ENCODE data around the gene EEFSEC.

DNA sequence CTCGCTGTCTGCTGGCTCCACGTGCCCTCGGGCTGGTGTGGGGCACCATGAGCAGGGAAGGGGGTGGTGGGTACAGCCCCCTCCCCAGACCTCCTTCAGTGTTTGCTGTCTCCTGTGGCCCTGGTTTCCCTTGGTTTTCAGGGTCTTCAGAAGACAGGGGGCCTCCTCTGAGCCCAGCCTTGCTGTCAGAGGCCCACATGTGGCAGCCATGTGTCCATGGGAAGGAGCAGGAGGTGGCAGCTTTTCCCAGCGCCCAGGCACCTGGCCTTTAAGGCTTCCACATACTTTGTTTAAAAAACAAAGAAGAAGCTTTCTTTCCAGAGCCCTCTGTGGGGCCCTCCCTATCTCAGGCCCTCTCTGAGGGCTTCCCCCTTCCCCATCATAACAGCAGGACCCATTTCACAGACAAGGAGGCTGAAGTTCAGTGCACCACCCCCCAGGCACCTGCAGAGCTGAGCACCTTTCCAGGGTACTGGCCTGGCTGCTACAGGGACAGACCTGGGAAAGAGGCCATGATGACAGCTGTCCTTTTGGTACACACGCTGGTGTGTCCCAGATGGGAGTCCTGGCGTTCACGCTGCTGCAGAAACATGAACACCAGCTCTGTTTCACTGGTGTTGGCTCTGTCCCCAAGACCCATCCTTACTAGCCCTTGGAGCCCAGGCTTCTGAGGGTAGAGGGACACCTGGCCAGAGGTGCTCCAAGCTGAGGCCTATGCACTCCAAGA, 239.7 kb downstream of the EEFSEC start:
- TF ChIP-seq POLR2AphosphoS5 (IDR thresholded peaks at IDR 0.05; ENCODE audit: low read depth, low read length), result no peak
- TF ChIP-seq, protein P1, sequence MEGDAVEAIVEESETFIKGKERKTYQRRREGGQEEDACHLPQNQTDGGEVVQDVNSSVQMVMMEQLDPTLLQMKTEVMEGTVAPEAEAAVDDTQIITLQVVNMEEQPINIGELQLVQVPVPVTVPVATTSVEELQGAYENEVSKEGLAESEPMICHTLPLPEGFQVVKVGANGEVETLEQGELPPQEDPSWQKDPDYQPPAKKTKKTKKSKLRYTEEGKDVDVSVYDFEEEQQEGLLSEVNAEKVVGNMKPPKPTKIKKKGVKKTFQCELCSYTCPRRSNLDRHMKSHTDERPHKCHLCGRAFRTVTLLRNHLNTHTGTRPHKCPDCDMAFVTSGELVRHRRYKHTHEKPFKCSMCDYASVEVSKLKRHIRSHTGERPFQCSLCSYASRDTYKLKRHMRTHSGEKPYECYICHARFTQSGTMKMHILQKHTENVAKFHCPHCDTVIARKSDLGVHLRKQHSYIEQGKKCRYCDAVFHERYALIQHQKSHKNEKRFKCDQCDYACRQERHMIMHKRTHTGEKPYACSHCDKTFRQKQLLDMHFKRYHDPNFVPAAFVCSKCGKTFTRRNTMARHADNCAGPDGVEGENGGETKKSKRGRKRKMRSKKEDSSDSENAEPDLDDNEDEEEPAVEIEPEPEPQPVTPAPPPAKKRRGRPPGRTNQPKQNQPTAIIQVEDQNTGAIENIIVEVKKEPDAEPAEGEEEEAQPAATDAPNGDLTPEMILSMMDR (IDR thresholded peaks at IDR 0.05), result no peak
- TF ChIP-seq, protein P2, sequence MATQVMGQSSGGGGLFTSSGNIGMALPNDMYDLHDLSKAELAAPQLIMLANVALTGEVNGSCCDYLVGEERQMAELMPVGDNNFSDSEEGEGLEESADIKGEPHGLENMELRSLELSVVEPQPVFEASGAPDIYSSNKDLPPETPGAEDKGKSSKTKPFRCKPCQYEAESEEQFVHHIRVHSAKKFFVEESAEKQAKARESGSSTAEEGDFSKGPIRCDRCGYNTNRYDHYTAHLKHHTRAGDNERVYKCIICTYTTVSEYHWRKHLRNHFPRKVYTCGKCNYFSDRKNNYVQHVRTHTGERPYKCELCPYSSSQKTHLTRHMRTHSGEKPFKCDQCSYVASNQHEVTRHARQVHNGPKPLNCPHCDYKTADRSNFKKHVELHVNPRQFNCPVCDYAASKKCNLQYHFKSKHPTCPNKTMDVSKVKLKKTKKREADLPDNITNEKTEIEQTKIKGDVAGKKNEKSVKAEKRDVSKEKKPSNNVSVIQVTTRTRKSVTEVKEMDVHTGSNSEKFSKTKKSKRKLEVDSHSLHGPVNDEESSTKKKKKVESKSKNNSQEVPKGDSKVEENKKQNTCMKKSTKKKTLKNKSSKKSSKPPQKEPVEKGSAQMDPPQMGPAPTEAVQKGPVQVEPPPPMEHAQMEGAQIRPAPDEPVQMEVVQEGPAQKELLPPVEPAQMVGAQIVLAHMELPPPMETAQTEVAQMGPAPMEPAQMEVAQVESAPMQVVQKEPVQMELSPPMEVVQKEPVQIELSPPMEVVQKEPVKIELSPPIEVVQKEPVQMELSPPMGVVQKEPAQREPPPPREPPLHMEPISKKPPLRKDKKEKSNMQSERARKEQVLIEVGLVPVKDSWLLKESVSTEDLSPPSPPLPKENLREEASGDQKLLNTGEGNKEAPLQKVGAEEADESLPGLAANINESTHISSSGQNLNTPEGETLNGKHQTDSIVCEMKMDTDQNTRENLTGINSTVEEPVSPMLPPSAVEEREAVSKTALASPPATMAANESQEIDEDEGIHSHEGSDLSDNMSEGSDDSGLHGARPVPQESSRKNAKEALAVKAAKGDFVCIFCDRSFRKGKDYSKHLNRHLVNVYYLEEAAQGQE (IDR thresholded peaks at IDR 0.05; ENCODE audit: insufficient read depth in 1 of 2, low read depth in 2 of 2, low read length in 1 of 2), result no peak
- no peak for TF ChIP-seq SIN3A (IDR thresholded peaks at IDR 0.05; ENCODE audit: borderline replicate concordance, insufficient read depth, low read depth, low read length)

Data from Panc1 (cell line).